A673 (cell line): ENCODE measurements around the gene ENAH.

Experiments
- CTCF ChIP-seq: fragments of 300-800, 200-600 bp; sonication (generic); conservative IDR thresholded peaks from 2 replicates; pipeline ENCODE4 v1.5.1; 2017; ENCODE audit warnings: low read depth, mild to moderate bottlenecking, antibody characterized with exemption, low read length, moderate library complexity, mixed read lengths
- EZH2 ChIP-seq: fragments of 200-600 bp; sonication (generic); IDR thresholded peaks from 2 replicates; pipeline ENCODE4 v1.6.1; 2017; ENCODE audit warnings: borderline replicate concordance, low read depth, mild to moderate bottlenecking, mixed read lengths, antibody characterized with exemption, low read length; ENCODE audit not compliant: poor library complexity, severe bottlenecking

DNA sequence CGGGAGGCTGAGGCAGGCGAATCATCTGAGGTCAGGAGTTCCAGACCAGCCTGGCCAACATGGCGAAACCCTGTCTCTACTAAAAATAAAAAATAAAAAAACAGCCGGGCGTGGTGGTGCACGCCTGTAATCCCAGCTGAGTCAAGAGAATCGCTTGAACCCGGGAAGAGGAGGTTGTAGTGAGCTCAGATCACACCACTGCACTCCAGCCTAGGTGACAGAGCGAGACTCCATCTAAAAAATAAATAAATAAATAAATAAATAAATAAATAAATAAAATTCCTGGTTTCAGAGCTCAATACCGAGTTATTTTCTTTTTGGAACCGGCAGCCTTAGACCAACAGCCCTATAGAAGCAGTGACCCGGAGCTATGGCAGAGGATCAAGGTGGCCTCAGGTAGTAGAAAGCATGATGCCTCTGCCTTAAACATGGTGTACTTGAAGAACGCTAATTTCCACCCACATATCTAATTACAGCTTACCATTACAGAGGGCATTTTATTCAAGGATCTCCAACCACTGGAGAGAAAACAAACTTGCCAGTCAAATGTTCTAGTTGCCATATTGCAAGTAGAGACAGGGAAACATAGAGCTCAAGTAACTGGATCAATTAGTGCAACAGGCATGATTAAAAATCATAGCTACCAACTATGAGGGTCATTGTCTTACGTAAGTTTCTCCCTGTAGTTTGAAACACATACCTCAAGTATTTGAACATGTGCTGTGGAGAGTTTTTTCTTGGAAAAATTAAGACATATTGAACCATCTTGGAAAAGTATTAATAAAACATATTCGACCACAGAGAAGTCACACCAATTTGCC lies 2.0 kb upstream of the ENAH start:
- TF ChIP-seq CTCF (no peak), EZH2 (no peak)
